Ectodermal cell (in vitro differentiated cells): ENCODE data around the gene NTHL1.
A peak's percentile ranks its signal among the peaks of the same experiment; 100 is the strongest.

Experiments
- H3K27ac ChIP-seq: 2 replicates; pipeline ENCODE4 v1.7.0; 2013; ENCODE audit warnings: mild to moderate bottlenecking, low read depth, low read length; ENCODE audit not compliant: insufficient read depth, poor library complexity, severe bottlenecking
- H3K27me3 ChIP-seq: 2 replicates; pipeline ENCODE4 v1.7.0; 2013; ENCODE audit warnings: mild to moderate bottlenecking, low read length; ENCODE audit not compliant: insufficient read depth, control insufficient read depth, poor library complexity, severe bottlenecking
- H3K36me3 ChIP-seq: one replicate; pipeline ENCODE4 v1.7.0; 2013; ENCODE audit warnings: low read length; ENCODE audit not compliant: control insufficient read depth, insufficient read depth
- H3K4me1 ChIP-seq: one replicate; pipeline ENCODE4 v1.7.0; 2013; ENCODE audit warnings: low read length; ENCODE audit not compliant: control insufficient read depth, insufficient read depth
- H3K4me3 ChIP-seq: 2 replicates; pipeline ENCODE4 v1.7.0; 2013; ENCODE audit warnings: low read depth, low read length, control low read depth; ENCODE audit not compliant: insufficient read depth
- H3K9me3 ChIP-seq: 2 replicates; pipeline ENCODE4 v1.7.0; 2013; ENCODE audit warnings: mild to moderate bottlenecking, low read length, moderate library complexity; ENCODE audit not compliant: control insufficient read depth
- WGBS, 2 experiments: methylation state at CpG; one replicate each; pipeline ENCODE4 v1.1.7; 2013; ENCODE audit warnings: missing lambda C conversion rate in 2 of 2; 5-methylcytosine and 5-hydroxymethylcytosine counted together

Gene NTHL1

GRCh38 chr16:2029350-2029749 is 18.3 kb downstream of the NTHL1 start:
- Histone ChIP-seq H3K27ac (no peak overlapping the region), H3K4me3 (no peak overlapping the region), H3K36me3 (no peaks in the 10 kb centered on the region), H3K9me3 (no peaks in the 10 kb centered on the region), H3K4me1 (peaks cover 11% of the 10 kb centered on the region), H3K27me3 (peaks cover 42% of the 10 kb centered on the region)
- WGBS, 2 experiments: 92 to 93% methylated on average over 22 of the region's 22 CpGs

GRCh38 chr16:2028620-2029220 is 18.9 kb downstream of the NTHL1 start:
- Histone ChIP-seq H3K9me3 (no peaks in the 10 kb centered on the region), H3K27ac (no peak overlapping the region), H3K27me3 (peaks cover 49% of the 10 kb centered on the region), H3K4me3 (no peak overlapping the region), H3K4me1 (peaks cover 7% of the 10 kb centered on the region), H3K36me3 (no peaks in the 10 kb centered on the region)
- WGBS, 2 experiments: 93 to 94% methylated on average over 18 of the region's 18 CpGs

- 93 to 96% methylated on average over 3 of the region's 3 CpGs for WGBS, 2 experiments
- Histone ChIP-seq H3K4me3 (no peak overlapping the region), H3K27ac (no peak overlapping the region)
These were observed 19.5 kb downstream of the NTHL1 start for GRCh38 chr16:2028146-2028545.

GRCh38 chr16:2027024-2028010 is 20.3 kb downstream of the NTHL1 start:
- Histone ChIP-seq H3K27ac (no peak overlapping the region), H3K27me3 (peaks cover 57% of the 10 kb centered on the region), H3K36me3 (no peaks in the 10 kb centered on the region), H3K9me3 (no peaks in the 10 kb centered on the region), H3K4me3 (peak overlapping the region; percentile 40), H3K4me1 (no peaks in the 10 kb centered on the region)
- WGBS, 2 experiments: 13 to 14% methylated on average over 76 of the region's 76 CpGs

More at GRCh38 chr16:2028146-2028545, 19.5 kb downstream of the NTHL1 start:
- peaks cover 53% of the 10 kb centered on the region for H3K27me3 ChIP-seq
- no peaks in the 10 kb centered on the region for H3K36me3 ChIP-seq
- H3K4me1 ChIP-seq: peaks cover under 1% of the 10 kb centered on the region
- H3K9me3 ChIP-seq: no peaks in the 10 kb centered on the region

GRCh38 chr16:2026461-2027023 is 21.1 kb downstream of the NTHL1 start, which contains the start of gene NHERF2:
Gene NHERF2 (plus strand): TSS chr16:2026902. CDS start chr16:2027006, 104 bp downstream.
- Histone ChIP-seq H3K36me3 (no peaks in the 10 kb centered on the region), H3K4me1 (no peaks in the 10 kb centered on the region), H3K27ac (no peak within 1 kb of the TSS), H3K9me3 (no peaks in the 10 kb centered on the region), H3K4me3 (peak within 1 kb of the TSS; percentile 40), H3K27me3 (peaks cover 65% of the 10 kb centered on the region)
- WGBS, 2 experiments: 11 to 12% methylated on average over 59 of the region's 59 CpGs

- Histone ChIP-seq H3K36me3 (no peaks in the 10 kb centered on the region), H3K9me3 (no peaks in the 10 kb centered on the region), H3K4me1 (no peaks in the 10 kb centered on the region), H3K27me3 (peaks cover 71% of the 10 kb centered on the region), H3K4me3 (no peak overlapping the region), H3K27ac (no peak overlapping the region)
- WGBS, 2 experiments: 87 to 89% methylated on average over 16 of the region's 16 CpGs
These were observed 21.7 kb downstream of the NTHL1 start for GRCh38 chr16:2025878-2026460.

- peaks cover 78% of the 10 kb centered on the region for H3K27me3 ChIP-seq
- no peaks in the 10 kb centered on the region for H3K4me1 ChIP-seq
- H3K36me3 ChIP-seq: no peaks in the 10 kb centered on the region
- 90 to 91% methylated on average over 14 of the region's 14 CpGs for WGBS, 2 experiments
- no peak overlapping the region for H3K4me3 ChIP-seq
- H3K27ac ChIP-seq: no peak overlapping the region
- H3K9me3 ChIP-seq: no peaks in the 10 kb centered on the region
These were observed 22.4 kb downstream of the NTHL1 start for GRCh38 chr16:2025251-2025650.

- 92 to 95% methylated on average over 12 of the region's 12 CpGs for WGBS, 2 experiments
- Histone ChIP-seq H3K4me1 (no peaks in the 10 kb centered on the region), H3K9me3 (no peaks in the 10 kb centered on the region), H3K4me3 (peak overlapping the region; percentile 32), H3K27me3 (peaks cover 90% of the 10 kb centered on the region), H3K27ac (no peak overlapping the region), H3K36me3 (no peaks in the 10 kb centered on the region)
These were observed 23.6 kb downstream of the NTHL1 start for GRCh38 chr16:2024032-2024420.

GRCh38 chr16:2023092-2024031 is 24.3 kb downstream of the NTHL1 start:
- H3K27me3 ChIP-seq: peaks cover 91% of the 10 kb centered on the region
- no peak overlapping the region for H3K27ac ChIP-seq
- no peaks in the 10 kb centered on the region for H3K36me3 ChIP-seq
- no peaks in the 10 kb centered on the region for H3K9me3 ChIP-seq
- H3K4me1 ChIP-seq: no peaks in the 10 kb centered on the region
- peak overlapping the region; percentile 32 for H3K4me3 ChIP-seq
- 16% methylated on average over 53 of the region's 53 CpGs for WGBS, 2 experiments
